Heart right ventricle (tissue), 16 donors: Measurements from ENCODE around the gene BPIFA3. TPM values are rescaled to one million over a fixed set of nuclear protein-coding genes. Genes with fewer than 3 reads are reported as not detected.

Source experiments
- ATAC-seq, 8 donors: fragments of 200-7000 bp; cut with Tn5 transposase; one replicate each; pipeline ENCODE4 v1.9.1; 2020; ENCODE audit warnings: mild to moderate bottlenecking in 8 of 8, moderate library complexity in 8 of 8, moderate number of reproducible peaks in 1 of 8
- DNase-seq, 2 donors: peaks; one replicate each; pipeline ENCODE4 v3.0.0-alpha.2; 2020
- H3K27ac ChIP-seq, 10 donors: fragments of 200-600 bp; sonication (generic) in 2 of 10; one replicate each; pipeline versions ENCODE4 v1.5.0 to v1.8.0; 2020 to 2022; ENCODE audit warnings: mild to moderate bottlenecking in 3 of 10
- H3K27me3 ChIP-seq, 7 donors: fragments of 200-600 bp; one replicate each; pipeline ENCODE4 v1.8.0; 2021 to 2022; ENCODE audit warnings: mild to moderate bottlenecking in 2 of 7
- H3K36me3 ChIP-seq, 9 donors: fragments of 200-600 bp; sonication (generic) in 1 of 9; one replicate each; pipeline versions ENCODE4 v1.5.0 to v1.8.0; 2020 to 2022; ENCODE audit warnings: mild to moderate bottlenecking in 2 of 9
- H3K4me1 ChIP-seq, 9 donors: fragments of 200-600 bp; sonication (generic) in 1 of 9; one replicate each; pipeline versions ENCODE4 v1.5.0 to v1.8.0; 2020 to 2022; ENCODE audit warnings: mild to moderate bottlenecking in 4 of 9
- H3K4me3 ChIP-seq, 10 donors: fragments of 200-600 bp; sonication (generic) in 2 of 10; one replicate each; pipeline versions ENCODE4 v1.5.0 to v1.8.0; 2020 to 2022; ENCODE audit warnings: mild to moderate bottlenecking in 7 of 10, moderate library complexity in 2 of 10
- H3K9me3 ChIP-seq, 11 donors: fragments of 200-600 bp in 10 of 11; sonication (generic) in 2 of 11; one replicate each; pipeline versions ENCODE4 v1.5.0 to v1.8.0; 2013 to 2022; ENCODE audit warnings: mild to moderate bottlenecking in 2 of 11, control low read depth in 1 of 11, moderate library complexity in 1 of 11
- CTCF ChIP-seq, 9 donors: fragments of 200-600 bp; sonication (generic) in 2 of 9; IDR thresholded peaks; one replicate each; pipeline versions ENCODE4 v1.5.0 to v1.8.0; 2021 to 2022; ENCODE audit warnings: antibody characterized with exemption in 9 of 9, mild to moderate bottlenecking in 5 of 9, moderate library complexity in 1 of 9
- WGBS, 2 donors: extraction: QIAGEN DNeasy Blood & Tissue Kit; methylation state at CpG; one replicate each; pipeline ENCODE4 v1.1.7; 2013; ENCODE audit warnings: inconsistent platforms in 1 of 2; 5-methylcytosine and 5-hydroxymethylcytosine counted together
- intact Hi-C, 10 donors: fragments of 100-400 bp; cut with DNase I; formaldehyde crosslinking; loops; one replicate each; pipeline versions ENCODE4 v1.11.1 to v1.14.2; 2022
- polyA plus RNA-seq, 2 donors: library from polyadenylated mRNA; stranded (reverse); fragments of 200-250 nt; gene quantifications; one replicate each; pipeline ENCODE4 v1.2.3, GENCODE V29; 2013
- total RNA-seq, 10 donors: library from RNA; stranded (reverse); fragmentation: NEBNext Ultra II Directional in 3 of 10; extraction: Animal tissue kit (Norgen Biotek cat#: 25700) in 3 of 10; gene quantifications; one replicate each; pipeline versions ENCODE4 v1.2.1 to v1.2.4, GENCODE V29; 2021 to 2023
- donor health status: Arrhythmogenic right ventricular cardiomyopathy.
- donor health status: ischemic (EF 13 %, LVEDD 7.1; RV severe dilation, severe dysfunction).
- donor health status: healthy with polysubstance abuse.
- donor health status: DM: no; HTN: yes; CAD: no.
- donor health status: DM: no; HTN: no; CAD: no.
- donor health status: ischemic (EF 25% LVEDD 6.9; RV normal size, moderate dysfunction).
- donor health status: ischemic (EF 25% LVEDD 5.7; RV mildly dilated, moderate dysfunction).
- donor health status: healthy.
- donor health status: DM: yes; HTN: yes; CAD: no.
- donor health status: Ischemic cardiomyopathy.
- donor health status: ischemic (EF 35%, LVEDD 5.7; RV mildly dilated, moderate dysfunction).
- donor health status: nonischemic (EF 11% LVEDD 7.7; RV severe dilation, severe dysfunction).
- donor health status: DM: yes; HTN: yes; CAD: no.
- donor health status: PGD.
- donor health status: ischemic (EF 29% LVEDD 5.4; RV normal size, mild dysfunction).
- donor health status: nonischemic (EF 23%, LVEDD 6.1; RV moderate dilation, normal function).

Gene BPIFA3
- total and polyA plus RNA-seq, 12 donors: not detected

- TF ChIP-seq CTCF (IDR thresholded peaks at IDR 0.05): no peak
- H3K9me3 ChIP-seq: no peaks in the 10 kb centered on the region
- no peak for DNase-seq
- H3K4me1 ChIP-seq: no peaks in the 10 kb centered on the region
- H3K4me3 ChIP-seq: no peak overlapping the region
- intact Hi-C loops: no loop called here
- ATAC-seq: no peak
- no peak overlapping the region for H3K27ac ChIP-seq
- peaks cover 0 to 88% (median 53%) of the 10 kb centered on the region in 7 donors for H3K27me3 ChIP-seq
- WGBS, 2 donors: 64 to 71% methylated on average over 7 of the region's 7 CpGs
- no peaks in the 10 kb centered on the region for H3K36me3 ChIP-seq
Observed at GRCh38 chr20:33231237-33231636, 14.1 kb downstream of the BPIFA3 start.

DNA sequence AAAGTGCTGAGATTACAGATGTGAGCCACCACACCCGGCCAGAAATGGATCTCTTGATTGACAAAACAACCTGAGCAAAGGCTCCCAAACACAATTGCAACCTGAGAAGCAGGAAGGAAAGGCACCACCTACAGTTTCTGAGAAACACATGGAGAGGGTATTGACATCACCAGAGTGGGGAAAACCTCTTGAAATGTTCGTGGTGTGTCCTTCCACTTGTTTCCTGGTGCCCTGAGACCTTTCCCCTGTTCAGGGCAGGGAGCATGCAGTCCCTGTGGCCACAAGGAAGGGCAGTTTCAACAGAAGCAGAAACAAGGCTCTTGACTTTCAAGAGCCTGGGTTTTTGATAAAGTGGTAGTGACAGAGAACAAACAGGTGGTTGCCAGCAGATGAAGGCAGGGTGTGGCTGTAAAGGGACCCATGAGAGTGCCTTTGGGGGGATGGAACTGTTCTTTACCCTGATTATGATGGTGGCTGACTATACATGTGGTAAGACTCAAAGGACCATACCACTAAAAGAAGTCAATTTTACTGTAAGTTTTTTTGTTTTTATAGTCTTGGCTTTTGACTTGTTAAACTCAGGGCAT is 15.4 kb downstream of the BPIFA3 start:
- WGBS, 2 donors: 6 to 24% methylated on average over 2 of the region's 2 CpGs
- Histone ChIP-seq H3K36me3 (no peaks in the 10 kb centered on the region), H3K4me1 (no peaks in the 10 kb centered on the region), H3K27me3 (peaks cover 0 to 81% (median 42%) of the 10 kb centered on the region in 7 donors), H3K27ac (no peak overlapping the region), H3K4me3 (no peak overlapping the region), H3K9me3 (no peaks in the 10 kb centered on the region)
- no peak for TF ChIP-seq CTCF (IDR thresholded peaks at IDR 0.05)
- DNase-seq (no peak), ATAC-seq (peak in 1 of 8 donors; percentile 29)
- intact Hi-C loops: no loop called here

DNA sequence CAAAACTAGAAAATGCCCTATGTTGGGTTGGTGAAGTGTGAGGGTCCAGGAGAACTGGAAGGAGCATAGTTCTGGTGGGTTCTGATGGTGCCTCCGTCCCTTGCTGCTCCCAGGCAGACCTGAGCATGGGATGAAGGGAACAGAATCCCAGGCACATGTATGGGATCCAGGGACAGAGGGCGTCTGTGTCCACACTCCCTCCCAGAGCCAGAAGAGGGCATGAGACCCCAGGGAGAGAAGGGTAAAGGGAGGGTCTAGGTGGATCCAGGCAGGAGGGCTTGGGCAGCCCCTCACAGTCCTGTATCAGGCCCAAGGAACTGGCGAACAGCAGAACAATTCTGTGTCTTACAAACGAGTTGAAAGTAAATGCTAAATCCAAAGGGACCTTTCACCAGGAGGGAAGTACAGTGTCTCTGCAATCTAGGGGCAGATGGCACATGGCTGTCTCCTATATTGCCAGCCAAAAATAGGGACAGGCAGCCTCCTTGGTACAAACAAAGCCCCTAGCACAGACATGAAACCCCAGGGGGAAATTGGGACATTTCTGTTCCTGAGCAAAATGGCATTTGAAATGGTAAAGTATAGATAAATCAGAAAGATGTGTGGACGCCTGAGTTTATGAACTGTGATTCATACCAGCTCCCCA is 16.1 kb downstream of the BPIFA3 start:
- Histone ChIP-seq H3K36me3 (no peaks in the 10 kb centered on the region), H3K27me3 (peaks cover 0 to 74% (median 41%) of the 10 kb centered on the region in 7 donors), H3K27ac (no peak overlapping the region), H3K9me3 (no peaks in the 10 kb centered on the region), H3K4me1 (no peaks in the 10 kb centered on the region), H3K4me3 (no peak overlapping the region)
- ATAC-seq (peak in 1 of 8 donors; percentile 12), DNase-seq (no peak)
- intact Hi-C loops: no loop called here
- no peak for TF ChIP-seq CTCF (IDR thresholded peaks at IDR 0.05)
- WGBS, 2 donors: 15 to 19% methylated on average over 5 of the region's 5 CpGs

GRCh38 chr20:33234050-33234449 is 16.9 kb downstream of the BPIFA3 start:
- H3K4me1 ChIP-seq: no peaks in the 10 kb centered on the region
- no peak overlapping the region for H3K27ac ChIP-seq
- TF ChIP-seq CTCF (IDR thresholded peaks at IDR 0.05): no peak
- H3K36me3 ChIP-seq: no peaks in the 10 kb centered on the region
- DNase-seq (no peak), ATAC-seq (no peak)
- intact Hi-C loops: no loop called here
- H3K27me3 ChIP-seq: peaks cover 0 to 66% (median 41%) of the 10 kb centered on the region in 7 donors
- 81% methylated on average over 2 of the region's 2 CpGs for WGBS, 2 donors
- no peaks in the 10 kb centered on the region for H3K9me3 ChIP-seq
- H3K4me3 ChIP-seq: no peak overlapping the region
